Lower lobe of right lung (tissue), 2 donors: Measurements from ENCODE around the gene P2RX4. TPM values are rescaled to one million over a fixed set of nuclear protein-coding genes. Genes with fewer than 3 reads are reported as not detected.
"Not testable (repeated sequence)": the region's sequence is repeated elsewhere in the genome, so short reads cannot be mapped to it uniquely, and the experiment has no call there.

Experiments used
- ATAC-seq, 2 donors: fragments of 200-7000 bp; cut with Tn5 transposase; one replicate each; pipeline ENCODE4 v1.9.1; 2020 to 2022; ENCODE audit warnings: mild to moderate bottlenecking in 2 of 2, moderate library complexity in 2 of 2
- DNase-seq: peaks from one replicate; pipeline ENCODE4 v3.0.0-alpha.2; 2020
- H3K27ac ChIP-seq: fragments of 200-600 bp; one replicate; pipeline ENCODE4 v1.8.0; 2022
- H3K27me3 ChIP-seq: fragments of 200-600 bp; one replicate; pipeline ENCODE4 v1.8.0; 2022; ENCODE audit warnings: low read depth
- H3K36me3 ChIP-seq: fragments of 200-600 bp; one replicate; pipeline ENCODE4 v1.8.0; 2022; ENCODE audit warnings: mild to moderate bottlenecking
- H3K4me1 ChIP-seq: fragments of 200-600 bp; one replicate; pipeline ENCODE4 v1.8.0; 2022
- H3K4me3 ChIP-seq: fragments of 200-600 bp; one replicate; pipeline ENCODE4 v1.8.0; 2022; ENCODE audit warnings: mild to moderate bottlenecking
- H3K9me3 ChIP-seq: fragments of 200-600 bp; one replicate; pipeline ENCODE4 v1.8.0; 2022
- CTCF ChIP-seq: fragments of 200-600 bp; IDR thresholded peaks from one replicate; pipeline ENCODE4 v1.8.0; 2022; ENCODE audit warnings: antibody characterized with exemption, mild to moderate bottlenecking
- intact Hi-C: fragments of 100-400 bp; cut with DNase I; formaldehyde crosslinking; loops from one replicate; pipeline ENCODE4 v1.11.0; 2022
- total RNA-seq: library from RNA; stranded (reverse); fragmentation: NEBNext Ultra II Directional; extraction: Animal tissue kit (Norgen Biotek cat#: 25700); gene quantifications from one replicate; pipeline ENCODE4 v1.2.1, GENCODE V29; 2021
- donor health status: DM: no; HTN: yes; CAD: no; lungs with severe emphysema.

Gene P2RX4
- total RNA-seq, 1 donor from 2014 or later, result 65.8 TPM

GRCh38 chr12:121223292-121224285, 13.7 kb downstream of the P2RX4 start:
- DNase-seq, result no peak
- peak; percentile 14 for TF ChIP-seq CTCF
- no peak for ATAC-seq

GRCh38 chr12:121224591-121224990, 14.7 kb downstream of the P2RX4 start:
- Histone ChIP-seq H3K27me3 (no peaks in the 10 kb centered on the region), H3K36me3 (peaks cover 52% of the 10 kb centered on the region), H3K4me3 (no peak overlapping the region), H3K4me1 (peaks cover 4% of the 10 kb centered on the region), H3K27ac (no peak overlapping the region), H3K9me3 (no peaks in the 10 kb centered on the region)
- no peak for TF ChIP-seq CTCF
- DNase-seq, result no peak
- intact Hi-C loops, result no loop called here
- no peak for ATAC-seq

More at GRCh38 chr12:121223292-121224285, 13.7 kb downstream of the P2RX4 start:
- peaks cover 48% of the 10 kb centered on the region for H3K36me3 ChIP-seq
- peaks cover 4% of the 10 kb centered on the region for H3K4me1 ChIP-seq
- H3K9me3 ChIP-seq, result no peaks in the 10 kb centered on the region
- no peak overlapping the region for H3K27ac ChIP-seq
- no peaks in the 10 kb centered on the region for H3K27me3 ChIP-seq
- intact Hi-C loops, result no loop called here
- no peak overlapping the region for H3K4me3 ChIP-seq

- TF ChIP-seq CTCF, result no peak
- intact Hi-C loops, result no loop called here
- H3K9me3 ChIP-seq, result no peaks in the 10 kb centered on the region
- H3K4me1 ChIP-seq, result peaks cover 14% of the 10 kb centered on the region
- no peak for DNase-seq
- ATAC-seq, result no peak
- H3K4me3 ChIP-seq, result no peak overlapping the region
- H3K27me3 ChIP-seq, result no peaks in the 10 kb centered on the region
- peaks cover 57% of the 10 kb centered on the region for H3K36me3 ChIP-seq
- H3K27ac ChIP-seq, result peak overlapping the region; percentile 74
Observed at GRCh38 chr12:121226399-121226798, 16.5 kb downstream of the P2RX4 start.

GRCh38 chr12:121226871-121227270, 16.9 kb downstream of the P2RX4 start:
- Histone ChIP-seq H3K4me1 (peaks cover 14% of the 10 kb centered on the region), H3K36me3 (peaks cover 55% of the 10 kb centered on the region), H3K27ac (peak overlapping the region; percentile 74)
- H3K27me3 ChIP-seq, H3K9me3 ChIP-seq, intact Hi-C loops, ATAC-seq, DNase-seq, H3K4me3 ChIP-seq: not testable (repeated sequence)

- peak overlapping the region; percentile 74 for H3K27ac ChIP-seq
- intact Hi-C loops, result no loop called here
- H3K36me3 ChIP-seq, result peaks cover 57% of the 10 kb centered on the region
- peaks cover 14% of the 10 kb centered on the region for H3K4me1 ChIP-seq
- DNase-seq (peak; percentile 82), ATAC-seq (peak; percentile 85 to 88)
- no peak overlapping the region for H3K4me3 ChIP-seq
- no peak for TF ChIP-seq CTCF
- no peaks in the 10 kb centered on the region for H3K27me3 ChIP-seq
- no peaks in the 10 kb centered on the region for H3K9me3 ChIP-seq
Observed at GRCh38 chr12:121227294-121227693, 17.4 kb downstream of the P2RX4 start.
